EH (cell line): ENCODE measurements around the gene PIP5KL1.
"Not testable (repeated sequence)": the region's sequence is repeated elsewhere in the genome, so short reads cannot be mapped to it uniquely, and the experiment has no call there.

Experiments used
- DNase-seq: peaks from one replicate; pipeline ENCODE4 v3.0.0-alpha.2; 2015; ENCODE audit warnings: low read depth

The PIP5KL1 gene

DNA sequence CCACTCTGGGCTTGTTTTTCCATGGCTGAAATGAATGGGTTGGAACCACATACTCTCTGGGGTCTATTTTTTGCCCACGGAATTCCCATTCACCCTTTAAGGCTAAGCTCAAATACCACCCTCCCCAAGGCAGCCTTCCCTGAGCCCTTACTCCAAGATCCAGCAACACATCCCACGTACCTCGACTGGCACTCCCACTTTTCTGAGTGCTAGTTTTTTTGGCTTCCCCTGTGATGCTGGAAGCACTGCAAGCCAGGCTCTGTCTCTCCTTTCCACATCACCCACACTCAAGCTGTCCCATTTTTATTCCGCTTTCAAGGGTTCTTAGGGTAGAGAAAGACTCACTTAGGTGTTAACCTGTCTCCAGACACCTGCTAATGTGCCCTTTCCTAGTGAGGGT is 37.2 kb downstream of the PIP5KL1 start:
- DNase-seq: no peak

DNA sequence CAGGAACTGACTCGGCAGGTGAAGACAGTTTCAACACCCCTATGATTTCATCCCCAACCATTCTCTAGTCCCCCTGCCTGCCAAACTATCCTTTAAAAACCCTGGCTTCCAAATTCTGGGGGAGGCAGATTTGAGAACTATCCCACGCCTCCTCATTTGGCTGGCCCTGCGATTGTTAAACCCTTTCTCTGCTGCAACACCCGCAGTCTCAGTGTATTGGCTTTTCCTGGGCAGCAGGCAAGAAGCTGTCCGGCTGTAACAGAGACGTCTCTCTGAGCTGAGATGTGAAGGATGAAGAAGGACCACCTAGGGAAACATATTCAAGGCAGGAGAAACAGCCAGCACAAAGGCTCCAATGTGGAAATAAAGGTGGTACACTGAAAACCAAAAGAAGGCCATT is 37.7 kb downstream of the PIP5KL1 start:
- DNase-seq: no peak

DNA sequence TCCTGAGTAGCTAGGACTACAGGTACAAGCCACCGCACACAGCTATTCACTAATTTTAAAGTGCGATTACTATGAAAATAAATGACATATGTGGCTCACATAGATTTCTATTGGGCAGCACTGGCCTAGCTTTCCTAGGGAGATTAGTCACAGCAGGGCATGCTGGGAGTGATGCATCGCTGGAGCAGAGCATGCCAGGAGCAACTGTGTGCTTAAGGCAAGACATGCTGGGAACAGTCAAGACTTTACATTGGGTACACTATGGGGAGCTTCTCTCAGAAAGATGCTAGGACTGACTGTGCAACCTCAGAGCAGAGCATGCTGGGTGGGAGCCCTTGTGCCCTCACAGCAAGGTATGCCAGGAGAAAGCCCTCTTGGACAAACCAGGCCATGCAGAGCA is 40.5 kb downstream of the PIP5KL1 start:
- no peak for DNase-seq

DNA sequence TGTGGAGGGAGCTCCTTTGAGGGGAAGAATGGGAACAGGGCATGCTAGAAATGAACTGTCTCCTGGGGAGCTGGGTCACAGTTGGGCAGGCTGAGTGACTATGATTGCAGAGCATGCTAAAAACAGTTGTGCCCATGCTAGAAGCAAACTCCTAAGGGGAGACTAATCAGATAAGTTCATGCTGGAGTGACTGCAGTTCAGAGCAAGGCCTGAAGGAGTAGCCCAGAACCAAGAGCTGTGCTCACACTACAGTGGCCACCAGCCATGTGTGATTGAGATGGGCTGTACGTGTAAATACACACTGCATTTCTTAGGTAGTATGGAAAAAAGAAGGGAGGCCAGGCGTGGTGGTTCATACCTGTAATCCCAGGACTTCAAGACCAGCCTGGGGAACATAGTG is 42.8 kb downstream of the PIP5KL1 start:
- DNase-seq: no peak

DNA sequence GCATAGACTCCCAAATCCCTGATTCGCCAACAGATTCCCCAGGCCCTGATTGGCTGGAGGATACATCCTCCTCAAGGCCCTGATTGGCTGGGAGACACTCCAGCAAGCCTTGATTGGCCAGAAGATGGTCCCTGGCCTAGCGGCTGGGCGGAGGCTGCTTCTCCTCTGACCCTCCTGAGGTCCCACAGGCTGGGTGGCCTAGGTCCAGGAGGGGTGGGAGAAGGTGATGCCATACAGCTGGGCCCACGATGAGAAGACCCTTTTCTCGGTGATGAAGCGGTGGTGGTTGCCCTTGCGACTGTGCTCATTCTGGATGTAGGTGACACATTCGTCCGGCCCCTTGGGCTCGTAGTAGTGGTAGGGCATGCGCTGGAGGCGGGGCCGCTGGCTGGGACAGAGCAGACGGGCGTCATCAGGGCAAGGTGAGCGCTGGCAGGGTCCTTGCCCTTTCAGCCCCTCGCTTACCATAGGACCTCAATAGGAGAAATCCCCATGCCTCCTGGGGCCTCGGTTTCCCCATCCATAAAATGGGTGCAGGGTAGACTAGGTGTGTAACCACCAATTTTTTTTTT is 44.1 kb downstream of the PIP5KL1 start:
- DNase-seq: peak; percentile 34

DNA sequence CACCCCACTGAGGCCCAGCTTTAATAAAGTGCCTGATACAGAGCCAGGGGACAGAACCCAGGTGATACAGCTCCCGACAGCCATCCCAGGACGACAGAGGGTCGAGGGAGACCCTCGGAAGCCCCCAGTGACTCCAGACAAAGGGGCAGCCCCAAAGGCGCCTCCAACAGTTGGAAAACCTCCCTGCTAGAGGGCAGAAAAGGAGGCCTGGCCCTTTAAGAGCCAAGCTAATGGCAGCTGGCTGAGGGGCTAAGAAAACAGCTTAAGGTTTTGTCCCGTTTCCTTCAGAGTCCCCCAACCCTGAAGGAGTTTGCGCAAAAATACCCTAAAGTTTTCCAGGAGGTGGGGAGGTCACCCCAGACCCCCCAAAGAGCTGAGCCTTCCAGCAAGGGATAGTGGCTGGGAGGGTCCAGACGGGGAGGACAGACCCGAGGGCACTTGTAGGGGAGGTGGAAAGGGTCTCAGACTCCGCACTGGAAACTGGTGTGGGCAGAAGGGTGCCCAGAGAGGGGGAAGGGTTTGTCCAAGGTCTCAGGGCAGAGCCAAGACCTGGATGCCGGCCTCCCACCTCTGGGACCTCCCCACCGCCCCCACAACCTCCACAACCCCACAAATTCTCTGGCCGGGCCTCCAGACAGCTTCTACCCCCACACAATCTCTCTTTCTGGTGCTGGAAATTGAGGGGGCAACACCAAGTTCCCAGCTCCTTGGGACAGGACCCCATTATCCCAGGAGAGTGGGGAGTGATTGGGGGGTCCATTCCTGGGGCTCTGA is 44.9 kb downstream of the PIP5KL1 start:
- DNase-seq: no peak

DNA sequence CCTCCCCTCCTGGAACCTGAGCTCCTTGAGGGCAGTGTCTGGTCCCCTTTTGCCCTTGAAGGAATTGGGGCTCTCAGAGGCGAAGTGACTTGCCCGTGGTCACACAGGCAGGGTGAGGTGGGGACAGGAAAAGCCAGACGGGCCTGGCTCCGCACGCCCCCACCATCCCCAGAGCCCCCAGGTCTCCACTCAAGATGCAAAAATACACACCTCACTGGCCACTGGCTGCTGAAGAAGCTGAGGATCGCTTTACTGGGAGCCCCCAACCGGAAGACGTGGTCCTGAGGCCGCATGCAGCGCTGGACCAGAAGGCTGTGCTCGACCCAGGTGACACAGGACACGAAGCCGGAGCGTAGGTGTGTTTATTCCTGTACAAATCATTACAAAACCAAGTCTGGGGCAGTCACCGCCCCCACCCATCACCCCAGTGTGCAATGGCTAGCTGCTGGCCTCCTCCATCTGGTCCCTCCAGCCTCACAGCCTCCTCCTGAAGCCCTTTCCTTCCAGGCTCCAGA is 45.5 kb downstream of the PIP5KL1 start:
- DNase-seq: no peak

DNA sequence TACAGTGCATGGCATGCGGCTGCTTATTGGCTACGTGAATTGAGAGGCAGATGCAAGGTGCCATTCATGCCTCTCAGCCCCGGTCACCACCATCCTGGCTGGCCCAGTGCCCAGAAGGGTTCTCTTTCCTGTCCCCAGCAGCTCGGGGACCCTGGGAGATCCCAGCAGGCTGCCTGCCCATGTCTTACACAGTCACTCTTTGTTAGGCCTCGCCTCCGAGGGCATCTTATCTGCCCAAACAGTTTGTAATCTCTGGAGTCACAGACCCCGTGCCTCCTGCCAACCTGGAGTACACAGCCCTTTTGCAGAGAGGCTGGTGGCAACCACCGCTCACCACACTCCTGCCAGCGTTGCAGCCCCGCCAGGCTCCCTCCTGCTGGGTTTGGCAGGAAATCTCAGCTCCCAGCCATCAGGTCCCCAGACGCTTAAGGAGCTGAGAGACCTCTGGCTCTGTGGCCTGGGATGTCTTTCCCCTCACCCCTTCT is 46.1 kb downstream of the PIP5KL1 start:
- peak; percentile 43 for DNase-seq

DNA sequence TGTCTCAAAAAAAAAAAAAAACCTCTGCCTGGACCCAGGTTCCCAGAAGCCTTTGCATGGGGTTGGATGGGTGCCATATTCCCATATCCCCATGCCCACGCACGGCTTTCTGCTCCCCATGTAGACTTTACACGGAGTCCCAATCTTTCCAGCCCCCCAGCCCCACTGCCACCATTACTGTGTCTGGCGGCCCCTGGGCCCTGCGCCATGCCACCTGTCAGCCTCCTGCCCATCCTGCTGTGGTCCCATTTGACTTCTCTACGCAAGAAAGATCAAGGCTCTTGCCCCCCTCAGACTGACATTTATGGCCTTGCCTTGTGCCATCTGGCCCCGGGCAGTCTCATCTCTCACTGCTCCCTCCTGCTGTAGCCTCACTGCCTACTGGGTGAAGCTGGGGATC is 46.6 kb downstream of the PIP5KL1 start:
- DNase-seq: no peak

DNA sequence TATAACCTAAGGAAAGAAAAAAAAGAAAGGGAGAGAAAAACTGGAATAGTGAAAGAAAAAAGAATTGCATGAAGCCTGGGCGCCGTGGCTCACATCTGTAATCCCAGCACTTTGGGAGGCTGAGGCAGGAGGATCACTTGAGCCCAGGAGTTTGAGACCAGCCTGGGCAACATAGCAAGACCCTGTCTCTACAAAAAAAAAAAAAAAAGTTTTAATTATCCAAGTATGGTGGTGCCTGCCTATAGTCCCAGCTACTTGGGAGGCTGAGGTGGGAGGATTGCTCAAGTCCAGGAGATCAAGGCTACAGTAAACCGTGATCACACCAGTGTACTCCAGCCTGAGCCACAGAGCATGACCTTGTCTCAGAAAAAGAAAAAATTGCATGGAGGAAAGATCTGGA is 48.9 kb downstream of the PIP5KL1 start:
- not testable (repeated sequence) for DNase-seq

DNA sequence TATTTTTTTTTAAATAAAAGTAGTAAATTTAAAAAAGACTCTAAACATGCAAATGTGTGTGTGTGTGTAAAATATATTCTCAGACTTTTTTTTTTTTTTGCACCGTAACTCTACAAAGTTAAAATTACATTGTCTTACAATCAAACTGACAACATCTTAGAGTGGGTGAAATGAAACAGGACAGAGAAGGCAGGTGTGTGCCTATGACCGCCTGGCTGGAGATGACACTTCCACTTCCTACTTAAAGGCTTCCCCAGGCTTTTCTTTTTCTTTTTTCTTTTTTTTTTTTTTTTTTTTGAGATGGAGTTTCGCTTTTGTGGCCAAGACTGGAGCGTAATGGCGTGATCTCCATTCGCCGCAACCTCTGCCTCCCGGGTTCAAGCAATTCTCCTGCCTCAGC is 50.4 kb downstream of the PIP5KL1 start:
- DNase-seq: no peak

DNA sequence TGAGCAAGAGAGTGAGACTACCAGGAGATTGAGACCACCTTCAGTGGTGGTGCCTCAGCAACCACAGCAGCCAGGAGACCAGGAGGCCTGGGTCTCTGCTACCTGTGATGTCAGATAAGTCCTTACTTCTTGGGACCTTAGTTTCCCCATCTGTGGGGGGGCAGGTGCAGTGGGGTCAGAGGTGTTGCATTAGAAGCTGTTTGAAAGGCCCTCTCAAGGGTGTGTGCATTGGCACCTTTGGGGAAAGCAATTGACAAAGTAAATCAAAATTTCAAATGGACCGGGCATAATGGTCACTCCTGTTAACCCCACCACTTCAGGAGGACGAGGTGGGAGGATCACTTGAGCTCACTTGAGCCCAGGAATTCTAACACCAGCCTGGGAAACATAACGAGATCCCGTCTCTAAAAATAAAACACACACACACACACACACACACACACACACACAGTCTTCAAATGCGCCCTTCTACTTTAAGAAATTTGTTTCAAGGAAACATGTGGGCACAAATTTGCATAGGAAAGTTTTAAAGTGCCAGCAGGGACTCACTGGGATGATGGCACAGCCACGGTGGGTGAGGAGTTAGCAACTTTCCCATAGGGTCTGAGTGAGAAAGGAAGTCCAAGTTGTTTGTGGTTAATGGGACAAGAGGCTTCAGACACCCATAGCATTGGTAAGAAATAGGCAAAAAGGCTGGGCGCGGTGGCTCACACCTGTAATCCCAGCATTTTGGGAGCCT is 51.8 kb downstream of the PIP5KL1 start:
- DNase-seq: no peak

DNA sequence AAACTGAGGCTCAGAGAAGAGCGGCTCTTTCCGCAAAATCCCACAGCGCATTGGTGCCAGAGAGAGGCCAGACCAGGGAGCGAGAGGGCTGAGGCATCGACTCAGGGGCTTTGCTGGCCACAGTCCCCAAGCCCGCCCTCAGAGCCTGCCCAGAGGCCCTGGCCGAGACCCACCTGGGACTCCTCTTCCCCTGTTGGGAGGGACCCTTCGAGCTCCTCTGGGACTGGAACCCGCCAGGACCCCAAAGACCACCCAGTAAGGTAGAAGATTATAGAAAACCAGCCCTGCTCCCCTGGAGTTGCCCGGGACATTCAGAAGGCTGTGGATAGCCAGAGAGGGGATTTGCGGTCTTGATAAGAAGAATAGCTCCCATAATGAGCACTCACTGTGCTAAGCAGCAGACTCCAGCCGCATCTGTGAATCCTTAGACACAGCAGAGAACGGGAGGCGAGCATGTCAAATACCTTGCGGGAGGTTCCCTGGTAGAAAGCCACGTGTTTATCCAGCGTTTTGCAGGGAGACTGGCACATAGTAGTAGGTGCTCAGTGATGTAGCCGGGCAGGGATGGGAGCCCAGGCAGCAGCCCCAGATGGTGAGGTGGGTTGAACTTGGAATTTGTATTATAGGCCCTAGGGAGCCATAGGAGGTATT is 52.5 kb downstream of the PIP5KL1 start:
- peak; percentile 20 for DNase-seq

DNA sequence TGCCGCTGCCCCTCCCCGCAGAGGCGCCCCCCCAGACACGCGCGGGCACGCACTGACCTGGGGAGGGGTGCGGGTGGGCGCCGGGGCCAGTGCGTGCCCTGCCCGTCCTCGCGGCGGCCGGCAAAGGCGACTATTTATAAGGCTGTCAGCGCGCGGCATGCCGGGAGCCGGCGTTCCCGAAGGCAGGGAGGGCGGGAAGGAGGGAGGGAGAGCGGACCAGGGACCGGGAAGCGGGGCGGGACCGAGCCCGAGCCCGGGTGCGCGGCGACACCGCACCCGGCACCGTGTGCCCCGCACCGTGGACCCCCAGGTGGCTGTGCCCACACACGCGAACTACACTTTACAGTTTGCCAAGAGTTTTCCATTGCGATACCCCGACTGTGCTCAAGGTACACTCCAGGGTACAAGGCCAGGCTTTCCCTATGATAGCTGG is 53.0 kb downstream of the PIP5KL1 start, which contains the start of gene AK1:
Gene AK1, minus strand, starts transcription at position 110 of the 433 bp plus-strand sequence. CDS start 3,058 bp downstream, outside the sequence.
- peak; percentile 71 for DNase-seq

DNA sequence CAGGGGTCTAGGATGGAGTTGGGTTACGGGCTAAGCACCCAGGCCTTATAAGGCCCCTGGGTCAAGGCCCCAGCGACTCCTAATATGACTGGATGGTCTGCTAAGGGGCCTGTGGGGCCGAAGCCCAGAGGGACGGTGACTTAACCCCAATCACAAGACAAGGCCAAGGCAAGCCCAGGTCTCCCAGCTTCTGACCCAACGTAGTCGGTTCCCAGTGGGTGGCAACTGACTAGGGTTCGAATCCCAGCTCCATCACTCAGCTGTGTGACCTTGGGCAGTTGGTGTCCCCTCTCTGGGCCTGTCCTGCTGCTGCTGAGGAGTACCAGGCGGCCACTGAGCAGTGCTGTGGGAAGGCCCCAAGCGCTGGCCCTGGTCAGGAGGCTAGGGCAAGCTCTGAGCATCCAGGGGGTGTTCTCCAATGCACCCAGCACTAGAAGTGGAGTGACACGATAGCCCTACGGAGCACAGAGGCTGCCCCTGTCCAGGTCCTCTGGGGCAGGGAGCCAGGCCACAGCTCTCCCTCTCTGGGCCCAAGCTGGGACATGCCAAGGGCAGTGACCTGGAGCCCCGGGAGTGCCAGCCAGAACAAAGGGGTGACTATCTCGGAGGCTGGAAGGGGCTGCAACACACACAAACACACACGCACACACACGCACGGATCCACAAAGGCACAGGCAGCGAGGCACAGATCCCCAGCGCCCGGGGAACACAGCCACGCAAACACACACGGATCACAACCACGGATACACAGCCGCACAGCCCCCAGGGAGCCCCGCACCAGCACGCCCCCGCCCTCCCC is 53.6 kb downstream of the PIP5KL1 start:
- DNase-seq: peak; percentile 25

DNA sequence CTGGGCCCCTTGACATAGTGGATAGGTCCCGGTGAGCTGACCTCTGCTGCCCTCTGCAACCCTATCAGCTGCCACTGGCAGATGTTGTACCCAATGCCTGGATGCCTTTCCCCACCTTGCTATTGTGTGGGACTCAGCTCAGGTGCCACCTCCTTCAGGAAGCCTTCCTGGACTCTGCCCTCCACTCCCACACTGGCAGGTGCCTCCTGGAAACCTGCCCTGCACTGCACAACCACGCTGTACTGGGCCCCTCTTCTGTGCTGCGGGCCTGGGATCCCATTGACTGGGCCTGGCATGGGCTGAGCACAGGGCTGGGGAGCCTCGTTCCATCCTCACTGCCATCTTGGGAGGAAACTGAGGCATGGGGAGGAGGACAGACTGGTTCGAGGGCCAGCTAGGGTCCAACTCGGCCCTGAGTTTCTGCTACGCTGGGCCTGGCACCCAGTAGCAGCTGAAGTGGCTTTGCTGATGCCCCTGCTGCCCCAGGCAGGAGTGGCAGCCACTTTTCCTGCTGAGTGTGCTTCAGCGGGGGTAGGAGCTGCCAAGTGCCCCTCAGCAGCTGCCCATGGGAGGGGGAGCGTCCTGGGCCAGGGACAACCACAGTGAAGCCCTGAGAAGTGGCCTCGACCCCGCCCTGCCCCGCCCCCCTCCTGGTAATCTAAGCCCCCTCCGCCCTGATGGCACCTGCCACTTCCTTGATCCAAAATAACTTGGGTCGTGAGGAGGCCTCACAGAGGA is 54.4 kb downstream of the PIP5KL1 start:
- no peak for DNase-seq

DNA sequence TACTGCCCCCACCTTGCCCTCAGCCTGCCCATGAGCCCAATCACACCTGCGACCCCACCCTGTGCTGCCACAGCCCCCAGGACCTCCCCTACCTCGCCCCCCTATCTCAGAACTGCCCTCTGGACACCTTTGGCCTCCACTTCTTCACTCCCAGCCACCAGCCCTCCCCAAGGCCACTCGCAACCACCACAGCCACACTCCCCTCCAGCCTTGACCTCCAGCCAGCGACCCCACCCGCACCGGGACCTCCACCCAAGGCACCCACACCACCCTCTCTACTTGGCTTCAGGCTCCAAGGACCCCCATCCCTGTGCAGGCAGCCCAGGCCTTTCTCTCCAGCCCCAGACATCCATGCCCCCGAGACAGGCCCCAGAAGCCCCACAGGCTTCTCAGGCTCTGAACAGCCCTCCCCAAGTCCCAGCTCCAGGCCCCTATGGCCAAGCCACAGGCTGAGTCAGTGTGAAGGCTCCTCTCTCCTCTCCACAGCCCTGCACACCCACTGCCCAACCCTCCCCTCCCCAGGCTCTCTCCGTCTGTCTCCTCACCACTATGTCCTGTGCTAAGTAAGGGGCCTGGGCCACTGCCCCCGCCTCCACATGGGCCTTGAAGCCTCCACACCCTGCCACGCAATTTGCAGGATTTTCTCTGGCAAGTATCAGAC is 55.1 kb downstream of the PIP5KL1 start:
- DNase-seq: peak; percentile 51

DNA sequence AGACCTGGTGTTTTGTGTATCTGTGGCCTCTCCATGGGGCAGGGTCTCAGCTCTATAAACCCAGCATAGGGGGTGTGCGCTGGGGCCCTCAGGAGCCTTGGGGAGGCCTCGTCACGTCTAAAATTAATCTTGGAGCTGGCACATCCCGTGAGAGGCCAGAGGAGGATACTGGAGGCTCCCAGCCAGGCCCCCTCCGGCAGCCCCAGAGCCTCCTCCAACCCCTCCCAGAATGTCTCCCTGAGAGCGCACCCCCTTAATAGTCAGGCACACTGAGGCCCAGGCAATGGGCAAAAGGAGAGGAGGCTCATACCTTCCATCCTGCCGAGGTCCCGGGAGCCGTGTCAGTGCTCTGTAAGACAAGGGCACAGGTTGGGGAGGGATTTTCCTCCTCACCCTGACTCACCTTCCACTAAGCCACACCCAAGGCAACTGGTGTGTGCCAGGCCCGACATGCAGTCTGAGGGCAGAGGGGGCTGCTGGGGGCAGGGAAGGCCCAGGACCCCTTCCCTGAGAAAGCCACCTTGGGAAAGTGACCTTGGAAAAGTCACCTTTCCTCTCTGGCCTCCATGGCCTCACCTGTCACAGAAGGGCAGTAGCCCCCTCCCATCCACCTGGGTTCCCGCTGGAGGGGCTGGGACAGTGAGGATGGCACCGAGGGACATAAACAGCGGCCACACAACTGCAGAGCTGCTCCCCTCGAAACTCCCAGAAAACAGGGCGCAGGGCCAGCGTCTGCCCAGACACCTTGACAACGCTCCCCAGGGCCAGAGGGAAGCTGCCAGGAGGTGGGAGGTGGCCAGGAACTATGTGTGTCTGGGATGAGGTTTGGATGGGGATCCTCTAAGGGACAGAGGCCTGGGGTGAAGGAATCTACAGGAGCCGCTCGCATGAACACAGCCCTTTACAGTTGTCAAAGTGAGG is 56.0 kb downstream of the PIP5KL1 start:
- no peak for DNase-seq

DNA sequence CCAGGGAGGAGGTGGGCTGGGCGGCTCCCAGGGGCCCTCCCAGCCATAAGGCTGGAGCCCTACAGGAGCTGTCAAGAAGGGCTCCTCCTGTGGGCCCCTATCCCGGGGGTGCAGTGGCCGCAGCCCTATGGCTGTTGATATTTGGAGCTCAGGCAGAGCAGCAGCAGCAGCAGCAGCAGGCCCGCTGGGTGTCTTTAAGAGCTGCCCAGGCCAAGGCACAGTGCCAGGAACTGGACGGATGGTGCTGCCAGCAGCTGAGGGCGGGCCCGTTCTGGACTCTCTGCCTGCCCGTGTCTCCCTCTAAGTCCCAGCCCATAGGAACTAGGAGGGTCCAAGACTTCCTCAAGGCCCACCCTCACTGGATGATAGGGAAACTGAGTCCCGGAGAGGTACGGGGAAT is 56.7 kb downstream of the PIP5KL1 start:
- peak; percentile 21 for DNase-seq
